Activated CD4-positive, alpha-beta T cell treated with anti-CD3 and anti-CD28 coated beads, Interleukin-2, Interleukin-4, amounts not matched to agents 100 ng/mL and 50 ng/mL, durations not matched to agents 16 hours and 8 hours (primary cell): ENCODE measurements around the gene ESX1.
"Not testable (repeated sequence)": the region's sequence is repeated elsewhere in the genome, so short reads cannot be mapped to it uniquely, and the experiment has no call there.

Experiments
- DNase-seq: peaks from one replicate; pipeline ENCODE4 v3.0.0-alpha.2; 2020; ENCODE audit warnings: low spot score

The ESX1 gene

DNA sequence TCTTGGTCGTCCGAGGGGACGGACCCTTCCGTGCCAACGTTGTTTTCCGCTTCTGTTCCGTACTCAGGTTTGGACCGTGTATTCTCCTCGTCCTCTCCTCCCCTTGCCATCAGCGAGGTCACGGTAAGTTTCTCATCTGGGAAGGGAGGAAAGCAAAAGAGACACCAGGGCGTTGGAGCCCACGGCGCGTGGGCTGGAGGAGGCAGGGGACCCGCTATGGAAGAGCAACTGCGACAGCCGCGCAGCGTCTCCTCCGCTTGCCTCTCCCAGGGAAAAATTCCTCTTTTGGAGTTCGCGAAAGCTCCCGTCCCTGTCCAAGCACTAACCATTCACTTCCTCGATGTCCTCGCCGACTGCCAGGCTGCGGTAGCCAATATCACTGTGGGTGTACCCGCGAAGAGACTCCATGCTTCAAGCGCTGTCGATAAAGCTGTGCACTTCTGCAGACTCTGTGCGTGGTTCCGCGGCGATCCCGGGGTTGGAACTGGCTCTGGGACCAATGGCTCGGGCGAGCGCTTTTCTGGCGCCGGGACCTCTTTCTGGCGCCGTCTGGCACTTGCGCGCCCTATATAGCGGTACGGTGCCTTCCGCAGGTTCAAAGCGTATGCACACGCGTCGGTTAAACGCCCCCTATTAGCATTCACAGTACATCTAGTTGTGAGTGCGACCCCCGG lies at the start of gene ESX1:
Gene ESX1, minus strand, starts transcription at position 492 of the 674 bp plus-strand sequence. Its CDS starts 84 bp downstream, at position 408.
- DNase-seq = no peak

- DNase-seq = no peak
These were observed 40.9 kb upstream of the ESX1 start for GRCh38 chrX:104295636-104296035.

- no peak for DNase-seq
These were observed 34.2 kb upstream of the ESX1 start for GRCh38 chrX:104288961-104289360.

GRCh38 chrX:104288269-104288668 lies 33.5 kb upstream of the ESX1 start:
- DNase-seq = no peak

GRCh38 chrX:104285201-104285600 lies 30.5 kb upstream of the ESX1 start:
- no peak for DNase-seq

DNA sequence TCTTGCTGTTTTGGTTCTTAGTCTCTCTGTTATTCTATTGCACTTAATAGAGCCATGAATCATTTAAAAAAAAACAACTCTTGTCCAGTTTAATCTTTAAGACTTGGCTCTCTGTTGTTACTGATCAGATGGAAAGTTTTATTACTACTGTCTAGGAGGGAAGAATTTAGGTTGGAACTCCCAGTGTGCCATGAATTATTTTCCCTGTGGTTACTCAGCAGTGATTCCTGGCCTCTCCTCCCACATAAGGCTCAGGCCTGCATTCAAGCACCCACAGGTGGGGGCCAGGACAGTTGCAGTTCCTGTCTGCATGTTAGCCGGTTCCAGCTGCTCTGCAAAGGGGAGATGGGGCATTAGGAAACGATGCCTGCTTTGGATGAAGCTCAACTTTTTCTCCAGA lies 29.8 kb upstream of the ESX1 start:
- DNase-seq = no peak

DNA sequence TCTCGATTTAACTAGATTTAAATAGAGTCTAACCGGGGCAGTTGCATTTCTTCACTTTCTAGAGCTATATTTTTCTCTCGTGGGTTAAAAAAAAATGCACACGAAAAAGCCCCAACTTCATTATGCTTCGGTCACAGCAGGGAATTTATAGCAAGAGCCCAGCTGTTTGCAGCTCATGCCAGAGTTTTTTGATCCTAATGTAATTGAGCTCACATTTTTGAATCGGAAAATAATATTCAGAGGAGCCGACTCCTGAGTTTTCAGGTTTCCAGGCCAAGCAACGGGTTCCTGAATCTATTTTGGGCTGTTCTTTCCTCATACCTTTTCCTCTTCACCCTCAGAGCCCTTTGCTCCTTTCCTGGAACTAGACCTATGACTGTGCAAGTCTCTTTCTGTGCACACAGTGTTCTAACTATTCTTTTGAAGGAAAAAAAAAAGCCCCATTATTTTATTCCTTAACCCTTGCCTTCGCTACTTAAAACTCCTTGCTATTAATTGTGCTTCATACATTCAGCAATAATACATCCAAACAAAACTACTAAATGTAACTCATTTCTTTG lies 27.5 kb upstream of the ESX1 start:
- DNase-seq = no peak

DNA sequence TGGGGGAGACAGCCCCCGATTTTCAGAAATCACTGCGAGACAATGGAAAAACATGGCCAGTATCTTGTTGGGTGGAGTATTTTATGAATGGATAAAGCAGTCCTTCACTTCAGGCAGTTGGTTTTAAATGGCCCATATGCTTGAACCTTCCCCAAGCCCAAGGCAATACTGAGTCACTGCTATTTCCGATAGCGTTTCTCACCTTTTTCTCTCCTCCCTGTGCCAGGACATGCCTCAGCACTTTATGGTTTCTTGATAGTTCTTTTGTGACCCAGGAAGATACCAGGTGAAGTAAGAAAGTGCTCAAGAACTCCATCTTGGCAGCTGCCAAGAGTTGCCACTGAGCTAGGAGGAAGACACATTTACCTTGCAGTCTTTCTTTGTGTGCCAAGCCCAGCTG lies 26.8 kb upstream of the ESX1 start:
- DNase-seq = no peak

DNA sequence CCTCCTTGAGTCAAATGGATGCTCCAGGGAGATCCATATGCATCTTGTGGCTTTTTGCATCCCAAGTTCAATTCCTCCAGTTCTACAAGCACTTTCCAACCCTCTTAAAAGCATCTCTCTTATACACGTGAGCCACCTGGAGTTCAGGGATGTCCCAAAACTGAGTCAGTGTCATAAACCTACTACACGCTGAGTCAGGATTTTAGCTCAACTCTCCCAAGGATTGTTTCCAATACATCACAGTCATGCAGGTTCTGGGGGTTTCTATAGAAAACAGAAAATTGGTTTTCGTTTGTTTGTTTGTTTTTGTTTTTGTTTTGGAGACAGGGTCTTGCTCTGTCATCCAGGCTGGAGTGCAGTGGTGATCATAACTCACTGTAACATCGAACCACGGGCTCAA lies 25.9 kb upstream of the ESX1 start:
- no peak for DNase-seq

- peak; percentile 35 for DNase-seq
These were observed 16.3 kb upstream of the ESX1 start for GRCh38 chrX:104270916-104271512.

- no peak for DNase-seq
These were observed 15.5 kb upstream of the ESX1 start for GRCh38 chrX:104270212-104270611.

GRCh38 chrX:104255465-104255864 lies 732 bp upstream of the ESX1 start:
- DNase-seq = no peak

DNA sequence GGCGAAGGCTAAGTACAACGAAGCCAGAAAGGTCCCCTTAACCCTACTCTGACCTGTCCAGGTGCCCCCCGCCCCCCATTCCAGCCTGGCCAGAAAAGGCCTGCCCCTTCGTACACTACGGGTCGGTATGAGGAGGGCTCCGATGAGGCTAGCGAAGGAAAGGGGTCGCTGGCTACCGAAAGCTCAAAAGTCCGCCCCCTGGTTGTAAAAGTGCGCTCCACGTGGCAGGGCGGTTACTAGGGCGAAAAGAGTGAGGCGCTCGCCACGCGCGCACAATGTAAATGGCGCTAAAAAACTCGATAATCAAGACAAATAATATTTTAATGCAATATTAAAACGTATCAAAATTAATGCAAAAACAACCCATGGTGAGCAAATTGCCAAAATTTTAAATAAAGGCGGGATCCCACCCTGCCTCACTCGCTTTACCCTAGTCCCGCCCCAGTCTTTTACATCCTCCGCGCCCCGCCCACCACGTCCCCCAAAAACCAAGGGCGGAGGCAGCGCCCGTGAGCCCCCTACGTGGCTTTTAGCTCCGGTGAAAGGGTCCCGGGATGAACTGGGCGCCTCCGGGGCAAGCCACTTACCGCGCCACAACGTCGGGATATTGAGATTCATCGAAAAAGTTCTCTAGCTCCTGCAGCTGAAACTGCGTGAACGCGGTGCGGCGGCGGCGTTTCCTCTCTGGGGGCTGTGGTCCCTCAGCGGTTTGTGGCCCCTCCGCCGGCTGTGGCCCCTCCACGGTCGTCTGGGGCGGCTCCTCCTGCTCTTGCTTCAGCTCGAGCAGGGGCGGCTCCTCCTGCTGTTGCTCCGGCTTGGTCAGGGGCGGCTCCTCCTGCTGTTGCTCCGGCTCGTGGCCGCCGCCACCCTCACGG lies 929 bp downstream of the ESX1 start:
- DNase-seq = no peak

DNA sequence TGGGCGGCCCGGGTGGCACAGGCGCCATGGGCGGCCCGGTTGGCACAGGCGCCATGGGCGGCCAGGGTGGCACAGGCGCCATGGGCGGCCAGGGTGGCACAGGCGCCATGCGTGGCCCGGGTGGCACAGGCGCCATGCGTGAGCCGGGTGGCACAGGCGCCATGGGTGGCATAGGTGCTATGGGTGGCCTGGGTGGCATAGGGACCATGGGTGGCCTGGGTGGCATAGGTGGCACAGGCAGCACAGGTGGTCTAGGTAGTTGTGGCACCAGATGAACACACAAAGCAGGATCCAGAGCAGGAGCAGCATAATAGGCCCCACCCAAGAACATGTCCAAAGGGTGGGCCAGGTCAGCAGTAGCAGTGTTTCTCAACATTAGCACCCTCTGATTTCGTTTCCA lies 4.3 kb downstream of the ESX1 start:
- DNase-seq = no peak

GRCh38 chrX:104230060-104230459 lies 24.7 kb downstream of the ESX1 start:
- DNase-seq = not testable (repeated sequence)

DNA sequence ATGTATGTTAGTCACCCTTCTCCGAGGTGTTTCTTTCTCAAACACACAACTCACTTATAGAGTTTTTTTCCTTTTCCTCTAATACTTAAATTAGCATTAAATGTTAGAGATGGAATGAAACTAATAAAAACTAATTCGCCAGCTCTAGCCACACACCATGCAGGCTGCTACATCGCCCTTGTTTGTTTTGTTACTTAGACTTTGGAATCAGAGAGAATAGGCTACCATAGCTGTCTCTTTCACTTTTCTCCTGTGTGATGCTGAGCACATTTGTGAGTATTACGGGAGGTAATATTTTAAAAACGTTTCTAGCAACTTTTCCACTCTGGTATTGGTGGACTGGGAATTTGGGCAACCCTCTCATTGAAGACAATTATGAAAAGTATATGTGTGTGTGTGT lies 43.5 kb downstream of the ESX1 start:
- no peak for DNase-seq

DNA sequence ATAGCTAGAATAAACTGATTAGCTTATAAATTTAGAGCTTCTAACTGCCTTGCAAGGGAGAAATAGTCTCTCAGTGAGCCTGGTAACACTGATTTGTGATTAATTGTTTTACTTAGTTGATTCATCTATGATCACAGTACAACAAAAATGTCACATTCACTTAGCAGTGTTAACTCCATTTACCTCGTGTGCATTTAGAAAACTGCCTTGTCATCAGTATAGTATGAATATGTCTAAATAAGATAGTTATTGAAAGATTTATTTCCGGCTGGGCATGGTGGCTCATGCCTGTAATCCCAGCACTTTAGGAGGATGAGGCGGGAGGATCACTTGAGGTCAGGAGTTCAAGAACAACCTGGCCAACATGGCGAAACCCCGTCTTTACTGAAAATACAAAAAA lies 49.2 kb downstream of the ESX1 start:
- DNase-seq = no peak
